Measurements from ENCODE around the gene IFFO2.

GRCh38 chr1:18936814-18937481 is 19.5 kb downstream of the IFFO2 start:
- TF ChIP-seq TSHZ2 (CRISPR knock-in tag; IDR thresholded peaks at IDR 0.05), result no peak
- TF ChIP-seq ZFP3 (CRISPR knock-in tag; IDR thresholded peaks at IDR 0.05), result no peak
- no peak for TF ChIP-seq ZNF565 (CRISPR knock-in tag; conservative IDR thresholded peaks at IDR 0.05; ENCODE audit: low read depth)
- TF ChIP-seq SNAI2 (CRISPR knock-in tag; IDR thresholded peaks at IDR 0.05), result no peak
- TF ChIP-seq ZNF70 (CRISPR knock-in tag; IDR thresholded peaks at IDR 0.05), result no peak
- TF ChIP-seq RARB (CRISPR knock-in tag; IDR thresholded peaks at IDR 0.05), result no peak
- no peak for TF ChIP-seq ZFP30 (CRISPR knock-in tag; IDR thresholded peaks at IDR 0.05)
